Stimulated activated CD8-positive, alpha-beta memory T cell treated with anti-CD3 and anti-CD28 coated beads, Interleukin-12 subunit alpha, Interleukin-12 subunit beta, amount 100 ng/mL, for 1 hour (primary cell): ENCODE results near the gene KRT28.
"Not testable (repeated sequence)": the region's sequence is repeated elsewhere in the genome, so short reads cannot be mapped to it uniquely, and the experiment has no call there.

ENCODE experiments used
- DNase-seq: peaks from one replicate; pipeline ENCODE4 v3.0.0-alpha.2; 2020; ENCODE audit warnings: low read depth

KRT28 gene

GRCh38 chr17:40779181-40779909, 20.4 kb downstream of the KRT28 start:
- DNase-seq = no peak

- no peak for DNase-seq
Observed at GRCh38 chr17:40778461-40778860, 21.3 kb downstream of the KRT28 start.

- DNase-seq = no peak
Observed at GRCh38 chr17:40777971-40778370, 21.8 kb downstream of the KRT28 start.

DNA sequence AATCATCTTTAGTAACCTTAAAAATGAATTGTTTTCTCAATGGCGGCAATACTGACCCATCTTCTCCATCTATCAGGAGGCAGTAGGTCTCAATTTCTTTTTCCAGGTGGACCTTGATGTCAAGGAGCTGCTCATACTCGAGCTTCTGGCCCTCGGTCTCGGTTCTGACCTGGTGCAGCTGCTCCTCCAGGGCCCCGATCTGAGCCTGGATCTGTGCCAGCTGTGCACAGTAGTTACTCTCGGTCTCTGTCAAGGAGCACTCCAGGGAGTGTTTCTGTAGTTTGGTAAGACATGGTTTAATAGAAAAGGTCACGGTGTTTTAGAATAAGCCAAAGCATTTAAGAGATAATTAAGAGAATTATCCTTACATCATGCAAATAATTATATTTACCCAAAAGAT, 22.3 kb downstream of the KRT28 start:
- DNase-seq = no peak

DNA sequence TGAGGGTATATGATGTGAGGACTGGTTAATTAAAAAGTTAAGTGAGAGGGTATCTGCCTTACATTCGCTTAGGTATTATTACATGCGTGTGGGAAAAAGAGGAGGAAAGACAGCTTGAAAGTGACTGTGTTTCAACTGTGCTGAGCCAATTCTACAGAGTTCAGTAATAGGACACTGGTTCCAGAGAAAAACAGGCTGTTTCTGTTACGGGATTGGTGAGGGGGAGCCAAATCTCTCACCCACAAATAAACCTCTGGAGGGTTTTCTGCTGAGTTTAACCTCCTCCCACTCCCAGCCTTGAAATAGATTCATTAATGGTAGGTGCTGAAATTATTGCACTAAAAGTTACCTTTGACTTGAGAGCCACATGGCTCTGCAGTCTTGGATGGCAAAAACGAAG, 23.8 kb downstream of the KRT28 start:
- DNase-seq = no peak

GRCh38 chr17:40772101-40772500, 27.7 kb downstream of the KRT28 start, which contains the start of gene KRT26:
TSS of gene KRT26 (minus strand) at chr17:40772201. CDS start at chr17:40772113, 88 bp downstream.
- DNase-seq = no peak

- no peak for DNase-seq
Observed at GRCh38 chr17:40765657-40766056, 34.1 kb downstream of the KRT28 start.

GRCh38 chr17:40763752-40764151, 36.0 kb downstream of the KRT28 start:
- no peak for DNase-seq

- no peak for DNase-seq
Observed at GRCh38 chr17:40760105-40761016, 39.4 kb downstream of the KRT28 start.

DNA sequence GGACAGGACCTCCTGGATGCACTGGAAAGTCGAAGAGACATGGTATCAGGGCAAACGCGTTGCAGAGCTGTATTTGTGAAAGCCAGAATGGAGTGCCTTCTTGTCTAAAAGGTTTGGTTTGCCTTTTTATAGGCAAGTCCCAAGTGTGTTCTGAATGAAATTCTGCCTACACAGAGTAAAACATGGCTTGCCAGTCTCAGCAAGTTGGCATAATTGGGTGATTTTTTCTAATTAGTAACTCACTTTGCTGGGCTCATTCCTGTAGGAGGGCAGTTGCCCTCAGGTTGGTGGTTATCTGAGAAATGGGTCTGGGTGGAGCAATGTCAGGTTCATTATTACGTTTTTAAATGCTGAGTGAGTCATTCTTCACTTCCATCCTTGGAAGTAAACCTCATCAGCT, 44.5 kb downstream of the KRT28 start, which contains the start of gene KRT25:
Gene KRT25 (minus strand): TSS at position 101 of the 400 bp plus-strand sequence. CDS start 60 bp downstream, at position 41.
- DNase-seq = no peak

- no peak for DNase-seq
Observed at GRCh38 chr17:40753804-40754203, 46.0 kb downstream of the KRT28 start.

- no peak for DNase-seq
Observed at GRCh38 chr17:40751065-40751464, 48.7 kb downstream of the KRT28 start.

- DNase-seq = no peak
Observed at GRCh38 chr17:40750391-40750790, 49.4 kb downstream of the KRT28 start.

DNA sequence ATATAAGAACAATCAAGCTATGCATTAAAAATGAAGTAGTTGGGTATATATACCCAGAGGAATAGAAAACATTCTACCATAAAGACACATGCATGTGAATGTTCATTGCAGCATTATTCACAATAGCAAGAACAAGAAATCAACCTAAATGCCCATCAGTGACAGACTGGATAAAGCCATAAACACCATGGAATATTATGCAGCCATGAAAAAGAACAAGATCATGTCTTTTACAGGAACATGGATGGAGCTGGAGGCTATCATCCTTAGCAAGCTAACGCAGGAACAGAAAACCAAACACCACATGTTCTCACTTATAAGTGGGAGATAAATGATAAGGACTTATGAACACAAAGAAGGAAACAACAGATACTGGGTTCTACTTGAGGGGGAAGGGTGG, 51.1 kb downstream of the KRT28 start:
- not testable (repeated sequence) for DNase-seq
